Heart left ventricle (tissue), 13 donors: ENCODE data around the gene NBPF9.
"Not testable (repeated sequence)": the region's sequence is repeated elsewhere in the genome, so short reads cannot be mapped to it uniquely, and the experiment has no call there.

ENCODE experiments used
- POLR2A ChIP-seq, 2 donors: fragments of 450-650 bp; IDR thresholded peaks; one replicate each; pipeline ENCODE4 v1.6.1; 2017; ENCODE audit warnings: antibody characterized with exemption in 2 of 2, mild to moderate bottlenecking in 2 of 2, moderate library complexity in 2 of 2
- TF ChIP-seq, protein P1 (sequence below), 12 donors: fragments of 200-600 bp; sonication (generic) in 4 of 12; IDR thresholded peaks; one replicate each; pipeline versions ENCODE4 v1.5.0 to v1.8.0; 2018 to 2022; ENCODE audit warnings: antibody characterized with exemption in 12 of 12, mild to moderate bottlenecking in 5 of 12
- donor health status: ischemic (EF 13 %, LVEDD 7.1; RV severe dilation, severe dysfunction).
- donor health status: DM: no; HTN: yes; CAD: no.
- donor health status: DM: no; HTN: no; CAD: no.
- donor health status: ischemic (EF 25% LVEDD 6.9; RV normal size, moderate dysfunction).
- donor health status: ischemic (EF 25% LVEDD 5.7; RV mildly dilated, moderate dysfunction).
- donor health status: ischemic (EF 35%, LVEDD 5.7; RV mildly dilated, moderate dysfunction).
- donor health status: nonischemic (EF 11% LVEDD 7.7; RV severe dilation, severe dysfunction).
- donor health status: DM: yes; HTN: yes; CAD: no.
- donor health status: PGD.
- donor health status: ischemic (EF 29% LVEDD 5.4; RV normal size, mild dysfunction).
- donor health status: nonischemic (EF 23%, LVEDD 6.1; RV moderate dilation, normal function).

DNA sequence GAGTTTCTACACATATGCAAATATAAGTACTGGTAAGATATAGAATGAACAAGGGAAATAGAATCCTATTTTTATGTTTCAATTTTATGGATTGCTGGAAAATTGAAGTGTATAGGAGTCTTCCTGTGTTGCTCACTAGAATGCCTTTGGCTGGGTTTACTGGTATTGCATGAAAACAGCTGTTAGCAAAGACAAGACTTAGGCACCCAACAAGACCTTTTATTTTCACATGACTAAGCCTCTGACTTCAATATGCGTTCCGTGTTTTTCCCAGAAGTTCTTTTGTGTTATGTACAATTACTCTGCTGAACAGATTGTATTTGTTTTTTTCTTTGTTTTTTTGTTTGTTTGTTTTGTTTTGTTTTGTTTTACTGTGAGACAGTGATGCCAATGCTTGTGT, 34.2 kb upstream of the NBPF9 start:
- TF ChIP-seq, protein P1, sequence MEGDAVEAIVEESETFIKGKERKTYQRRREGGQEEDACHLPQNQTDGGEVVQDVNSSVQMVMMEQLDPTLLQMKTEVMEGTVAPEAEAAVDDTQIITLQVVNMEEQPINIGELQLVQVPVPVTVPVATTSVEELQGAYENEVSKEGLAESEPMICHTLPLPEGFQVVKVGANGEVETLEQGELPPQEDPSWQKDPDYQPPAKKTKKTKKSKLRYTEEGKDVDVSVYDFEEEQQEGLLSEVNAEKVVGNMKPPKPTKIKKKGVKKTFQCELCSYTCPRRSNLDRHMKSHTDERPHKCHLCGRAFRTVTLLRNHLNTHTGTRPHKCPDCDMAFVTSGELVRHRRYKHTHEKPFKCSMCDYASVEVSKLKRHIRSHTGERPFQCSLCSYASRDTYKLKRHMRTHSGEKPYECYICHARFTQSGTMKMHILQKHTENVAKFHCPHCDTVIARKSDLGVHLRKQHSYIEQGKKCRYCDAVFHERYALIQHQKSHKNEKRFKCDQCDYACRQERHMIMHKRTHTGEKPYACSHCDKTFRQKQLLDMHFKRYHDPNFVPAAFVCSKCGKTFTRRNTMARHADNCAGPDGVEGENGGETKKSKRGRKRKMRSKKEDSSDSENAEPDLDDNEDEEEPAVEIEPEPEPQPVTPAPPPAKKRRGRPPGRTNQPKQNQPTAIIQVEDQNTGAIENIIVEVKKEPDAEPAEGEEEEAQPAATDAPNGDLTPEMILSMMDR (IDR thresholded peaks at IDR 0.05) = not testable (repeated sequence)
- TF ChIP-seq POLR2A (IDR thresholded peaks at IDR 0.05) = not testable (repeated sequence)
